RWPE2 (cell line): ENCODE measurements around the gene CIRBP.

Experiments
- ATAC-seq: fragments of 200-7000 bp; cut with Tn5 transposase; 3 replicates; pipeline ENCODE4 v1.9.1; 2021; ENCODE audit warnings: low read depth
- DNase-seq: peaks from one replicate; pipeline ENCODE4 v3.0.0-alpha.2; 2020; ENCODE audit warnings: low spot score
- H3K27ac ChIP-seq: fragments of 450-650 bp; 2 replicates; pipeline ENCODE4 v1.5.1; 2017; ENCODE audit warnings: mild to moderate bottlenecking; ENCODE audit not compliant: poor library complexity, severe bottlenecking
- H3K27me3 ChIP-seq: fragments of 250-450 bp; sonication (Bioruptor Pico); 2 replicates; pipeline ENCODE4 v1.5.1; 2021; ENCODE audit warnings: mild to moderate bottlenecking, moderate library complexity; ENCODE audit not compliant: insufficient read depth, poor library complexity, severe bottlenecking
- H3K36me3 ChIP-seq: fragments of 250-450 bp; sonication (Bioruptor Pico); 2 replicates; pipeline ENCODE4 v1.5.1; 2020; ENCODE audit warnings: low read depth, mild to moderate bottlenecking, moderate library complexity
- H3K4me1 ChIP-seq: fragments of 250-450 bp; sonication (Bioruptor Pico); 2 replicates; pipeline ENCODE4 v1.5.1; 2021; ENCODE audit warnings: mild to moderate bottlenecking, moderate library complexity; ENCODE audit not compliant: insufficient read depth, poor library complexity, severe bottlenecking
- H3K4me3 ChIP-seq: fragments of 250-450 bp; sonication (Bioruptor Pico); 2 replicates; pipeline ENCODE4 v1.5.1; 2021; ENCODE audit warnings: mild to moderate bottlenecking, moderate library complexity; ENCODE audit not compliant: severe bottlenecking
- H3K9me3 ChIP-seq: fragments of 250-450 bp; sonication (Bioruptor Pico); 2 replicates; pipeline ENCODE4 v1.5.1; 2021; ENCODE audit warnings: mild to moderate bottlenecking, moderate library complexity; ENCODE audit not compliant: severe bottlenecking
- TF ChIP-seq, protein P1 (sequence below): fragments of 450-650 bp; IDR thresholded peaks from one replicate; pipeline ENCODE4 v1.5.1; 2017; ENCODE audit warnings: mild to moderate bottlenecking, moderate library complexity; ENCODE audit not compliant: poor library complexity, severe bottlenecking

The CIRBP gene

DNA sequence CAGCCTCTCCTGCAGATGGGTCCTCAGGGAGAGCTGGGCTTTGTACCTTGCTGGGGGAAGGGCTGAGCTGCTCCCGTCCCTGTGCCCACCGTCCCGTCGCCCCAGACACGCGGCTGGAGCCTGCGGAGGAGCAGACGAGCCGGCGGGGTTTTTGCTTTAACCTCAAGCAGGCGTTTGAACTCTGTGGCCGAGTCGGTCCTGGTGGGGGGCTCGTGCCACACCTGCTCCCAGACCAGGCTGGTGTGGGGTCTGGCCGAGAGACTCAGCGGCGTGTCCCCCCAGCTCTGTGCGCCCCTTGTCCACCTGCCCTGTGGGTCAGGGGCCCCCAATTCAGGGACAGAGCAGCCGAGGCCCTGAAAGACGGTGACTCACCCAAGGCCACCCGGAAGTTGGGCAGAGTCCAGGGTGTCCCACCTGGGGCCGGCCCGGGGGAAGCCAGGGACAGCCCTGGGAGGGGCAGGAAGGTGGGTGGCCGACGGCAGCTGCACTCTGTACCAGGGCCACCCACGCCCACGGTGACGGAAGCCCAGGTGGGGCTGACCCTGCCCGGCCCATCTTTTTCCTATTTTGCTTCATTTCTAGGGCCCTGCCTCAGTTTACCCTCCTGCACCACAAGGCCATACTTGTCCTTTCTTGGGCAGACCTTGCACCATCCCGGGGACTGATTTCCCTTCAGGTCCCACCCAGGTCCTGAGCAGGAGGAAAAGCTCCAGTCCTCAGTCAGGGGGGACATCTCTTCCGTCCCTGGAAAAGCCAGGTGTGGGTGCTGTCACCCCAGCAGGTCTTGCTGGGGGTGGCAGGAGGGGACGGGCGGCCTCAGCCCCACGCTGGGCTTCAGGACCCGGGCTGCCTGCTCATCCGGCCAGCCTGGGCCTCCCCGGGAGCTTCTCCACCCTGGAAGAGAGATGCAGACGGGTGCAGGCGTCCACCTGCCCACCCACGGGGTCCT lies 21.8 kb downstream of the CIRBP start:
- Histone ChIP-seq H3K27me3 (peaks cover 23% of the 10 kb centered on the region), H3K4me1 (no peaks in the 10 kb centered on the region), H3K36me3 (no peaks in the 10 kb centered on the region), H3K27ac (no peak overlapping the region), H3K9me3 (no peaks in the 10 kb centered on the region), H3K4me3 (no peak overlapping the region)
- ATAC-seq, result no peak
- TF ChIP-seq, protein P1, sequence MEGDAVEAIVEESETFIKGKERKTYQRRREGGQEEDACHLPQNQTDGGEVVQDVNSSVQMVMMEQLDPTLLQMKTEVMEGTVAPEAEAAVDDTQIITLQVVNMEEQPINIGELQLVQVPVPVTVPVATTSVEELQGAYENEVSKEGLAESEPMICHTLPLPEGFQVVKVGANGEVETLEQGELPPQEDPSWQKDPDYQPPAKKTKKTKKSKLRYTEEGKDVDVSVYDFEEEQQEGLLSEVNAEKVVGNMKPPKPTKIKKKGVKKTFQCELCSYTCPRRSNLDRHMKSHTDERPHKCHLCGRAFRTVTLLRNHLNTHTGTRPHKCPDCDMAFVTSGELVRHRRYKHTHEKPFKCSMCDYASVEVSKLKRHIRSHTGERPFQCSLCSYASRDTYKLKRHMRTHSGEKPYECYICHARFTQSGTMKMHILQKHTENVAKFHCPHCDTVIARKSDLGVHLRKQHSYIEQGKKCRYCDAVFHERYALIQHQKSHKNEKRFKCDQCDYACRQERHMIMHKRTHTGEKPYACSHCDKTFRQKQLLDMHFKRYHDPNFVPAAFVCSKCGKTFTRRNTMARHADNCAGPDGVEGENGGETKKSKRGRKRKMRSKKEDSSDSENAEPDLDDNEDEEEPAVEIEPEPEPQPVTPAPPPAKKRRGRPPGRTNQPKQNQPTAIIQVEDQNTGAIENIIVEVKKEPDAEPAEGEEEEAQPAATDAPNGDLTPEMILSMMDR, result no peak
- no peak for DNase-seq

DNA sequence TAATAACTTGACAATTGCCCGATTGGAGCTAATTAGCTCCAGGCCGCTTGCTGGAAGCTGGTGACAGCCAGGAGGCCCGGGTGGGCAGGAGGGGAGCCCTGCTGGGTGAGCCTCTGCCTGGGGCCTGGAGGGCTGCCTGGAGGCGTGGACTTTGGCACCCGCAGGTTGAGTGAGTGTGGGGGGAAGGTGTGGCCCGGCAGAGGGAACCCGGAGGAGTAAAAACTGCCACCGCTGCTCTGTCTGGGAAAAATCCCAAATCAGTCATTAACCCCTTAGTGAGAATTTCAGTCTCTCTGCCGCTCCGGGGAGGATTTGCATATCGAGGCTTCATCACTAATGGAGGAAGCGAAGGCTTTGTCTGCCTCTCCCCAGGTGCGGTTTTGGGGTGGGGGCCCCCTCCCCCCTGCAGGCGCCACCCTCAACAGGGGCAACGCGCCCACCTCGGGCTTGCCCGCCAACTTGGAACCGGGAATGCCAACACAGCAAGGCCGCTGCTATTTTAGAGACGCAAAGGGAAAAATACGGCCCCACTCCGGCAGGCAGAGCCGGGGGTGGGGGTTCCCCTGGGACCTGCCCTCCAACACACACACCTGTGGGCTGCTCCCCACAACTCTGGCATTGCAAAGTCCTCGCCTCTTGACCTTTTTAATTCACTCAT lies 22.8 kb downstream of the CIRBP start:
- Histone ChIP-seq H3K27ac (no peak overlapping the region), H3K4me1 (no peaks in the 10 kb centered on the region), H3K9me3 (no peaks in the 10 kb centered on the region), H3K27me3 (peaks cover 17% of the 10 kb centered on the region), H3K4me3 (no peak overlapping the region), H3K36me3 (no peaks in the 10 kb centered on the region)
- TF ChIP-seq, protein P1, result no peak
- DNase-seq, result no peak
- ATAC-seq, result no peak

DNA sequence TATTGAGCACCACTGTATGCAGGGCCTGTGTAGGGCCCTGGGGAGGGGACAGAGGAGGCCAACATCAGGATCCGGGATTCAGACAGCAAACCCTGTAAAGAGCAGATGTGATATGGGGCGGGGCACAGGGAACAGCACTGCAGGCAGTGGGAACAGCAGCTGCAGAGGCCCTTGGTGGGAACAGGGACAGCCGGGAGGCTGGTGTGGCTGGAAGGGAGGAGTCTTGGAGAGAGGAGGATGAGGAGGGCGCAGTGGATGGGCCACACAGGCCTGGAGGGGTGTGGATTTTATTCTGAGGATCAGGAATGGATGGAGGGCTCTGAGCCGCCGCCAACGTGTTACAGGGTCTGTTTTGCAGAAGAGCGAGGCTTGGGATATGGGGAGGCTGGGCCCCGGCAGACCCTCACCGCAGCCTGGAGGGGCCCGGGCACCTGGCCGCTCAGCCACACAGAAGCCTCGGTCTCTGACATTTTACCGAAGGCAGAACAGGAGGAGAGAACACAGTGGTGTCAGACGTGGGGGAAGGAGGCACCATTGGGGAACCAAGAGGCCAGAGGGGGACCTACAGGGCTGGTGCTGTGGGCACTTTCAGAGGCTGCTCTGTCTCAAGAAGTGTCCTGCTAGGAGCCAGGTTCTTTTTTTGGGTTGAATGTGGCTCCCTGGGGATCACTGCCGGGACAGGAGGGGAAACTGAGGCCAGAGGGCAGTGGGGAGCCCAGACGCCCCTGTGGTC lies 23.5 kb downstream of the CIRBP start:
- no peak overlapping the region for H3K4me3 ChIP-seq
- H3K9me3 ChIP-seq, result no peaks in the 10 kb centered on the region
- ATAC-seq (no peak), DNase-seq (no peak)
- H3K27ac ChIP-seq, result no peak overlapping the region
- H3K4me1 ChIP-seq, result no peaks in the 10 kb centered on the region
- TF ChIP-seq, protein P1, result no peak
- H3K36me3 ChIP-seq, result no peaks in the 10 kb centered on the region
- H3K27me3 ChIP-seq, result peaks cover 10% of the 10 kb centered on the region

DNA sequence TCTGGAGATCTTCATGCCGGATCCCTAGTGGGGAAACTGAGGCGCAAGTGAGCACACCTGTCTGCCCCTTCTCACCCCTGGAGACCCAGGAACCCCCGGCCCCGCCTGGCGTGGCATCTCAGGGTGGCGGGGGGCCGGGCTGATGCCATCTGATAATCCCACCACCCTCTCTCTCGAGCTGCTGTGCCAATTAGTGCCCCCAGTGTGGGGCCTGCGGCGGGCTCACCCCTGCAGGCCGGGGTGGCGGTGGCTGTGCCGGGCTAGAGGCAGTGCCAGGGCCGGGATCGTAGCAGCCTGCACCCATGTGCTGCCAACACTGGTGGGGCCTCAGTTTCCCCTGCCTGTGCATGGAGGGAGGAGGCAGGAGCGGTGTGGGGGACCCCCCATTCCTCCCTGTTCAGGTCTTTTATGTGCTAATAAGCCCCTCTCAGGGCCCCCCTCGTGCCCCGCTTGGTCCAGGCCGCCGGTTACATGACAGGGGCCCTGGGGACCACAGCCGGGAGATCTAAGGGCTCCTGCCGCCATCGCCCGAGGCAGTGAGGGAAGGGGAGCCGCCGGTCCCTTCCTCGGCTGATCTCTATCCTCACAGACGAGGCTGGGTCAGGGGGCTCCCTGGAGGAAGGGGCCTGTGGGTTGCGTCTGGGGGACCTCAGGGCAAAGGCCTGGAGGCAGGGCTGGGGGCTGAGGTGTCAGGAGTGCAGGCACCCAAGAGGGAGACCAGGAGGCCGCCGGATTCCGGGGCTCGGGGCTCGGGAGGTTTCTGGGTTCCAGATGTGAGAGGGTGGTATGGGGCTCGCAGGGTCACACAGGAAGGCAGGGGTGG lies 24.9 kb downstream of the CIRBP start:
- ATAC-seq (no peak), DNase-seq (no peak)
- no peak overlapping the region for H3K4me3 ChIP-seq
- TF ChIP-seq, protein P1, result no peak
- no peak overlapping the region for H3K27ac ChIP-seq
- H3K9me3 ChIP-seq, result no peaks in the 10 kb centered on the region
- H3K36me3 ChIP-seq, result no peaks in the 10 kb centered on the region
- no peaks in the 10 kb centered on the region for H3K4me1 ChIP-seq
- H3K27me3 ChIP-seq, result peaks cover 4% of the 10 kb centered on the region
